Mucosa of descending colon (tissue), 3 donors: ENCODE data around the gene ACAT2. TPM values are rescaled to one million over a fixed set of nuclear protein-coding genes. Genes with fewer than 3 reads are reported as not detected.
"Not testable (repeated sequence)": the region's sequence is repeated elsewhere in the genome, so short reads cannot be mapped to it uniquely, and the experiment has no call there.

ENCODE experiments used
- ATAC-seq: fragments of 200-7000 bp; cut with Tn5 transposase; one replicate; pipeline ENCODE4 v1.9.1; 2020; ENCODE audit warnings: mild to moderate bottlenecking, moderate library complexity
- DNase-seq, 3 donors: peaks; one replicate each; pipeline ENCODE4 v3.0.0-alpha.2; 2020
- H3K36me3 ChIP-seq: fragments of 200-600 bp; one replicate; pipeline ENCODE4 v1.8.0; 2021; ENCODE audit warnings: low read depth, mild to moderate bottlenecking
- H3K4me1 ChIP-seq: fragments of 200-600 bp; one replicate; pipeline ENCODE4 v1.8.0; 2021; ENCODE audit warnings: low read depth, mild to moderate bottlenecking
- H3K4me3 ChIP-seq: fragments of 200-600 bp; one replicate; pipeline ENCODE4 v1.8.0; 2021; ENCODE audit warnings: mild to moderate bottlenecking
- H3K9me3 ChIP-seq: fragments of 200-600 bp; one replicate; pipeline ENCODE4 v1.8.0; 2021; ENCODE audit warnings: mild to moderate bottlenecking
- CTCF ChIP-seq: fragments of 200-600 bp; IDR thresholded peaks from one replicate; pipeline ENCODE4 v1.8.0; 2022; ENCODE audit warnings: antibody characterized with exemption, mild to moderate bottlenecking
- intact Hi-C, 2 donors: fragments of 100-400 bp; cut with DNase I in 1 of 2; cut with micrococcal nuclease in 1 of 2; formaldehyde crosslinking; loops; one replicate each; pipeline versions ENCODE4 v1.11.0 to v1.11.1; 2022; cut with DNase I, micrococcal nuclease
- total RNA-seq, 3 donors: library from RNA; stranded (reverse); fragmentation: NEBNext Ultra II Directional in 2 of 3; extraction: Animal tissue kit (Norgen Biotek cat#: 25700) in 2 of 3; gene quantifications; one replicate each; pipeline versions ENCODE4 v1.2.1 to v1.2.4, GENCODE V29; 2021 to 2023
- donor health status: DM: no; HTN: no; CAD: no; lungs with moderate emphysema.
- donor health status: DM: no; HTN: no; CAD: no.
- donor health status: DM: no; HTN: yes; CAD: no.

The ACAT2 gene
- total RNA-seq, 3 donors from 2014 or later = 31.3 to 94.1 (median 71.1) TPM

- intact Hi-C loops = no loop called here
- Histone ChIP-seq H3K4me1 (peaks cover 33% of the 10 kb centered on the region), H3K9me3 (no peaks in the 10 kb centered on the region), H3K36me3 (peaks cover 4% of the 10 kb centered on the region), H3K4me3 (peak overlapping the region; percentile 99)
- no peak for TF ChIP-seq CTCF
- ATAC-seq = no peak
- DNase-seq = peak in 2 of 3 donors; percentile 42 to 58
Measured at GRCh38 chr6:159790956-159791598, 29.2 kb downstream of the ACAT2 start.

GRCh38 chr6:159794976-159795375 lies 33.1 kb downstream of the ACAT2 start:
- DNase-seq, H3K4me3 ChIP-seq, ATAC-seq, H3K9me3 ChIP-seq, intact Hi-C loops: not testable (repeated sequence)
- H3K4me1 ChIP-seq = peaks cover 21% of the 10 kb centered on the region
- peaks cover 15% of the 10 kb centered on the region for H3K36me3 ChIP-seq

- ATAC-seq (no peak), DNase-seq (no peak)
- TF ChIP-seq CTCF = no peak
- H3K4me3 ChIP-seq = no peak overlapping the region
- H3K4me1 ChIP-seq = peaks cover 5% of the 10 kb centered on the region
- no peaks in the 10 kb centered on the region for H3K9me3 ChIP-seq
- peaks cover 15% of the 10 kb centered on the region for H3K36me3 ChIP-seq
- intact Hi-C loops = no loop called here
Measured at GRCh38 chr6:159797554-159797953, 35.7 kb downstream of the ACAT2 start.

GRCh38 chr6:159800141-159800865 lies 38.5 kb downstream of the ACAT2 start, which contains the start of gene PNLDC1:
Gene PNLDC1, plus strand, starts transcription at chr6:159800276. Its CDS starts 32 bp downstream, at chr6:159800308.
- DNase-seq (no peak), ATAC-seq (no peak)
- intact Hi-C loops = no loop called here
- no peaks in the 10 kb centered on the region for H3K9me3 ChIP-seq
- H3K4me3 ChIP-seq = no peak within 1 kb of the TSS
- H3K36me3 ChIP-seq = peaks cover 15% of the 10 kb centered on the region
- no peak for TF ChIP-seq CTCF
- no peaks in the 10 kb centered on the region for H3K4me1 ChIP-seq

- intact Hi-C loops = no loop called here
- DNase-seq (no peak), ATAC-seq (peak; percentile 44)
- H3K9me3 ChIP-seq = no peaks in the 10 kb centered on the region
- peaks cover 2% of the 10 kb centered on the region for H3K4me1 ChIP-seq
- H3K4me3 ChIP-seq = no peak overlapping the region
- H3K36me3 ChIP-seq = peaks cover 15% of the 10 kb centered on the region
- TF ChIP-seq CTCF = no peak
Measured at GRCh38 chr6:159801935-159802334, 40.1 kb downstream of the ACAT2 start.

- Histone ChIP-seq H3K4me1 (peaks cover 7% of the 10 kb centered on the region), H3K4me3 (no peak overlapping the region), H3K9me3 (no peaks in the 10 kb centered on the region), H3K36me3 (no peaks in the 10 kb centered on the region)
- intact Hi-C loops = no loop called here
- no peak for TF ChIP-seq CTCF
- peak in 2 of 3 donors; percentile 52 to 57 for DNase-seq
- ATAC-seq = peak; percentile 65
Measured at GRCh38 chr6:159804504-159804903, 42.7 kb downstream of the ACAT2 start.
